Activated naive CD4-positive, alpha-beta T cell treated with anti-CD3 and anti-CD28 coated beads for 36 hours (primary cell): ENCODE measurements around the gene SEMA6D. TPM values are rescaled to one million over a fixed set of nuclear protein-coding genes. Genes with fewer than 3 reads are reported as not detected.

Experiments used
- CTCF ChIA-PET: fragments of 350-600 bp; sonication (Branson Sonifier 250); formaldehyde crosslinking; loops from one replicate; lab custom pipeline; 2021; ENCODE audit warnings: antibody characterized with exemption; lab: Charles Lee
- DNase-seq: peaks from one replicate; pipeline ENCODE4 v3.0.0-alpha.2; 2020
- H3K27ac Mint-ChIP-seq: one replicate; pipeline ENCODE4 v1.8.0; 2021; ENCODE audit warnings: mild to moderate bottlenecking, mixed read lengths
- H3K27me3 Mint-ChIP-seq: one replicate; pipeline ENCODE4 v1.8.0; 2021; ENCODE audit warnings: low read depth, mixed read lengths
- H3K36me3 Mint-ChIP-seq: one replicate; pipeline ENCODE4 v1.8.0; 2021; ENCODE audit warnings: low read depth, mixed read lengths
- H3K4me1 Mint-ChIP-seq: one replicate; pipeline ENCODE4 v1.8.0; 2021; ENCODE audit warnings: low read depth, mixed read lengths
- H3K4me3 Mint-ChIP-seq: one replicate; pipeline ENCODE4 v1.8.0; 2021; ENCODE audit warnings: mild to moderate bottlenecking, moderate library complexity, mixed read lengths
- H3K9me3 Mint-ChIP-seq: one replicate; pipeline ENCODE4 v1.8.0; 2021; ENCODE audit warnings: mixed read lengths
- intact Hi-C: fragments of 100-400 bp; cut with micrococcal nuclease; formaldehyde crosslinking; loops from one replicate; pipeline ENCODE4 v1.15.1; 2023
- total RNA-seq, 2 experiments: library from RNA; stranded (reverse); gene quantifications; one replicate each; pipeline ENCODE4 v1.2.3, GENCODE V29; 2021

SEMA6D gene
- total RNA-seq, 2 experiments from 2014 or later = not detected

DNA sequence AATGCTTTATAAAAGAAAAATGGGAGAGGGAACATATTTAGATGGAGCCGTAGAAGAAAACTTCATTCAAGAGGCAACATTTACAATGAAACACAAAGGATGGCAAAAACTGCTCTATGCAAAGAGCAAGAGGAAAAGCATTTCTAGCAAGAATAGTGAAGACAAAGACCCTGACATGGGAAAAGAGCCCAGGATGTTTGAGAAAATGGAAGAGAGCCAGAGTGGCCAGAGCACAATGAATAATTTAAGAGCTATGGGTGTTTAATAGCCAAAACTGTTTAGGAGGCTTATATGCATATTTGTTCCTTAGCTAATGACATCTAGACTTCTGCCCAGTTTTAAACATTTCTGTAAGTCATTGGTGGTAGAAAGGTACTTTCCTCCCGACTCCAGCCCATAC is 25.4 kb upstream of the SEMA6D start:
- CTCF ChIA-PET = no interaction called here
- intact Hi-C loops = no loop called here

GRCh38 chr15:47696351-47696750 is 21.0 kb upstream of the SEMA6D start:
- Mint-ChIP-seq H3K36me3 (no peaks in the 10 kb centered on the region), H3K27ac (no peak overlapping the region), H3K9me3 (no peaks in the 10 kb centered on the region), H3K4me3 (no peak overlapping the region), H3K4me1 (no peaks in the 10 kb centered on the region), H3K27me3 (no peaks in the 10 kb centered on the region)
- CTCF ChIA-PET = no interaction called here
- intact Hi-C loops = no loop called here
- no peak for DNase-seq

More for the DNA sequence above, 25.4 kb upstream of the SEMA6D start:
- Mint-ChIP-seq H3K9me3 (peaks cover 2% of the 10 kb centered on the region), H3K36me3 (no peaks in the 10 kb centered on the region), H3K4me1 (no peaks in the 10 kb centered on the region), H3K27me3 (peaks cover 2% of the 10 kb centered on the region), H3K4me3 (no peak overlapping the region), H3K27ac (no peak overlapping the region)
- no peak for DNase-seq

DNA sequence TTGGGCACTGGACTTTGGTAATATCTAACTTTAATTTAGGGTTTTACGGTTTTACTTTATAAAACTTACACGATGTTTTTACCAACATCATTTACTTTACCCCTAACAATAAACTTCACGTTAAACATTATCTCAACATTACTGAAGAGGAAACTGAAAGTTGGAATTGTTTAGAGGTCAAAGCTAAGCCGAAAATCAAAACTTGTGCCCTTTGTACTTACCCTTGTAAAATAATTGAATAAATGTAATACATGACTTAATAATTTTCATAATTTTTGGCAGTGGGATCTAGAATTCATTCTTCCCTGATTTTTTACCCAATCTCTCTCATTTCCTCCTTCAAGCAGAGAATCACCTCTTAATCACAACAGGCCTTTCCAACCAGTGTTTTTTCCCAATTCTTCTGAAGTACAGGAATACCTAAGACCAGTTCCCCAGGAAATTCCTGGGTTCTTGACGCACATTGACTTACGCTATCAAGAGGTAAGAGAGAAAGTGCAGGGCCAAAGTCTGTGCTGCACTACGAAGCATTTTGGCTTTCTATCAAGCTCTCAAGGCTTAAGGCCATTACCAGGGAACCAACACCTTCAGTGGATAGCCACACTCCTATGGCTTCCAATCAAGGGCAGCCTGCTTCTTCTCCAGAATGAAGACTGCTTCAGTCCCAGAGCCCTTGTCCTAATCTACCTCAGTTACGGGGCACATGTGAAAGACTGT is 11.9 kb upstream of the SEMA6D start:
- no peak for DNase-seq
- H3K27me3 Mint-ChIP-seq = peaks cover 6% of the 10 kb centered on the region
- CTCF ChIA-PET = no interaction called here
- H3K9me3 Mint-ChIP-seq = no peaks in the 10 kb centered on the region
- no peaks in the 10 kb centered on the region for H3K4me1 Mint-ChIP-seq
- no peak overlapping the region for H3K4me3 Mint-ChIP-seq
- no peaks in the 10 kb centered on the region for H3K36me3 Mint-ChIP-seq
- H3K27ac Mint-ChIP-seq = no peak overlapping the region
- intact Hi-C loops = no loop called here

DNA sequence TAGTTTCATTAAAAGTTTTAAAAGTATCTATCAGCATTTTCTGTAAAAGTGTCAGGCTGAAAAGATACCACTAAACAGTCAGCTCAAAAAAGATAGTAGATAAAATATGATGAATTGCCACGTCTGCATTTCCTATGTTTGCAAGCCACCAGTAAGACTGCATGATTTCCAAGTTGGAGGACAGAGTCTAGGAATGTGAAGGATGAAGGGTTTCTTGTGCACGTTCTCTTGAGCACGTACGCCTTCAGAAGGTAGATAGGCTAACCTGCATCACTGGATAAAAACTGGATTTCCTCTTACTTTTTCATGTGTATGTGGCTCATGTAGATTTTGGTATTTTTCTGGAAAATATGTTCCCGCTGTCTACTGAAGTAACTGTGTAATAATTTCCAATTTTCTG is 9.9 kb upstream of the SEMA6D start:
- Mint-ChIP-seq H3K4me3 (no peak overlapping the region), H3K27ac (no peak overlapping the region), H3K27me3 (peaks cover 6% of the 10 kb centered on the region), H3K4me1 (no peaks in the 10 kb centered on the region), H3K36me3 (no peaks in the 10 kb centered on the region), H3K9me3 (no peaks in the 10 kb centered on the region)
- CTCF ChIA-PET = no interaction called here
- no peak for DNase-seq
- intact Hi-C loops = no loop called here

DNA sequence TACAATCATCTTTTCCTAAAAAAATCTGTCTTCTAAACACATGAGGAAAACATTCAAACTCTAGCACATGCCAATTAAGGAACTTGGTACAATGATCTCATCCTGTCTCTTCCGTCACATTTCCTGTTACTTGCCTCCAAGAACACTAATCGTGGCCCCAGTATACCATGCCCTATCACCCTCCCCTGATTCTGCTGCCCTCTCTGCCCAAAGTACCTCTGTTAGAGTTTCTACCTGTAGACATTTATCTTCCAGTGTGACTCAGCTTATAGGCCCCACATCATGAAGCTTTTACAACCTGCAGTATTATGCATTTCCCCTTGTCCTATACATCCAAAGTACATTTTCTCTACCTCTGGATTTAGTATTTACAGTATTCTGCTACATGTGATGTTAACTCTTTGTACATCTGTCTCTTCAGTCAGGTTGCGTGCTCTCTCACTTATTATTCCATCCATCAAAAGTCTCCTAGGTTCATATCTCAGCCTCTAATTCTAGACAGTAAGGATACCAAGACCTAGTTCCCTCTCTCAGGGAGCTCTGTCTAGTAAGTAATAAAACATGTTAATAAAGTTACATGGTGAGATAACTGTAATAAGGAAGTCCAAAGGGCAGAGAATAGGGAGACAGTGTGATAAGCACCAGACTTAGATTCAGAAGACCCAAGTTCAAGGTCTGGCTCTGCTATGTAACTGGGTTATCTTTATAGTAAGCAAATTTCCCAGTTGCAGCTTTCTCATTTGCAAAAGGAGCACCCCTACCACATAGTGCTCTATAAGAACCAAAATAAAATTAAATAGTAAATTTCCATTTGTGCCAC is 8.9 kb upstream of the SEMA6D start:
- Mint-ChIP-seq H3K27ac (no peak overlapping the region), H3K4me1 (no peaks in the 10 kb centered on the region), H3K4me3 (no peak overlapping the region), H3K27me3 (peaks cover 6% of the 10 kb centered on the region), H3K9me3 (no peaks in the 10 kb centered on the region), H3K36me3 (no peaks in the 10 kb centered on the region)
- intact Hi-C loops = no loop called here
- CTCF ChIA-PET = no interaction called here
- DNase-seq = no peak

DNA sequence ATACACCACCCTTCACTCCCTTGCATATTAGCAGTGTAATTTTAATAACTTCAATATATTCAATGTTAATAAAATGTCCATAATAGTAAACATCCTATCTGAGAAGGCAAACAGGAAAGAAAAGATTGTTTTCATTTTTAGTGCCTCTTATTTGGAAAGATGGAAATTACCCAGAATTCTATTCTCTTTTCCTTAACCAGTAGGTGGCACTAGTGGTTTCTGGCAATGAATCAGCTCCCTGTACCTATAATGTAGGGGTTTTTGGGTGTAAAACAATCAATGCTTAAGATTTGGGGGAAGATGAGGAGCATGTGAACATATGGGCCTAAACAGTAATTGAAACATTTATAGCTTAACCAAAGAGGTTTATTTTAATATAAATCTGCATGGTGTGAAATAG is 5.7 kb upstream of the SEMA6D start:
- no peaks in the 10 kb centered on the region for H3K9me3 Mint-ChIP-seq
- H3K36me3 Mint-ChIP-seq = no peaks in the 10 kb centered on the region
- CTCF ChIA-PET = interaction anchor here (0.9 to 2.0 kb wide), 2 partner anchors 276 to 540 kb away, joined by 3 to 5 read pairs; no protein-coding TSS in a partner anchor
- H3K4me1 Mint-ChIP-seq = no peaks in the 10 kb centered on the region
- no peak for DNase-seq
- peaks cover 27% of the 10 kb centered on the region for H3K27me3 Mint-ChIP-seq
- no peak overlapping the region for H3K27ac Mint-ChIP-seq
- intact Hi-C loops = loop anchor here (2.0 to 5.0 kb wide), 2 partner anchors 276 to 539 kb away; no protein-coding TSS in a partner anchor
- no peak overlapping the region for H3K4me3 Mint-ChIP-seq

GRCh38 chr15:47715402-47715801 is 1.9 kb upstream of the SEMA6D start:
- peaks cover 46% of the 10 kb centered on the region for H3K27me3 Mint-ChIP-seq
- peaks cover 8% of the 10 kb centered on the region for H3K4me1 Mint-ChIP-seq
- no peaks in the 10 kb centered on the region for H3K9me3 Mint-ChIP-seq
- CTCF ChIA-PET = no interaction called here
- DNase-seq = no peak
- intact Hi-C loops = no loop called here
- H3K27ac Mint-ChIP-seq = no peak overlapping the region
- no peak overlapping the region for H3K4me3 Mint-ChIP-seq
- H3K36me3 Mint-ChIP-seq = no peaks in the 10 kb centered on the region

DNA sequence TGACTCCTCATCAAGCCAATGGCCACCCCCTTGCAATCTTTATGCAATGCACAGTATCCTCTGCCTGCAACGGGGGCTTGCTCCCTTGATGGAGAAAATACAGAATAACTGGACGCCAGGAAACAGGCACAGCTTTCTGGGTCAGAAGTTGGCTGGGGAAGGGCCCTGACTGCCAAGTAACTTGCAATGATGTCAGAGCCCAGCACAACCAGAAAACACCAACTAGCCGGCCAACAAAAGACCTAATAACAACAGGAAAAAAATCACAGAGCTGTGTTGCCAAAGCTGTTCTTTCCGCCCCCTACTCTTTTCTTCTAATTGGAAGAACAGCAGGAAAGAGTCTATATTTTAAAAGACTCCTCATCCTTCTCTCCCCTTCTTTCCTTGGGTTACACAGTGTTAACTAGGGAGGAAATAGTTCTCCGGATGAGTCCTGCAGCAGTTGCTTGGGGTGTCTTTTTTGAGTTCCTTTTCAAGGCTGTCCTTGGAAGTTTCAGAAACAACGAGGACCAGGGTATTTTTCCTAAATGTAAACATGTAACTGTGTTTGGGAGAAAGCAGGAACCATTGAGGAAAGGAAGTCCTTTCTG is 1.4 kb upstream of the SEMA6D start:
- Mint-ChIP-seq H3K36me3 (no peaks in the 10 kb centered on the region), H3K4me1 (peaks cover 8% of the 10 kb centered on the region), H3K27ac (no peak overlapping the region), H3K27me3 (peaks cover 49% of the 10 kb centered on the region), H3K4me3 (no peak overlapping the region), H3K9me3 (no peaks in the 10 kb centered on the region)
- CTCF ChIA-PET = no interaction called here
- intact Hi-C loops = no loop called here
- no peak for DNase-seq

- intact Hi-C loops = no loop called here
- Mint-ChIP-seq H3K9me3 (no peaks in the 10 kb centered on the region), H3K4me1 (peaks cover 8% of the 10 kb centered on the region), H3K27ac (no peak overlapping the region), H3K36me3 (no peaks in the 10 kb centered on the region), H3K27me3 (peaks cover 53% of the 10 kb centered on the region), H3K4me3 (no peak overlapping the region)
- CTCF ChIA-PET = no interaction called here
- no peak for DNase-seq
Observed at GRCh38 chr15:47716516-47716915, 789 bp upstream of the SEMA6D start.

DNA sequence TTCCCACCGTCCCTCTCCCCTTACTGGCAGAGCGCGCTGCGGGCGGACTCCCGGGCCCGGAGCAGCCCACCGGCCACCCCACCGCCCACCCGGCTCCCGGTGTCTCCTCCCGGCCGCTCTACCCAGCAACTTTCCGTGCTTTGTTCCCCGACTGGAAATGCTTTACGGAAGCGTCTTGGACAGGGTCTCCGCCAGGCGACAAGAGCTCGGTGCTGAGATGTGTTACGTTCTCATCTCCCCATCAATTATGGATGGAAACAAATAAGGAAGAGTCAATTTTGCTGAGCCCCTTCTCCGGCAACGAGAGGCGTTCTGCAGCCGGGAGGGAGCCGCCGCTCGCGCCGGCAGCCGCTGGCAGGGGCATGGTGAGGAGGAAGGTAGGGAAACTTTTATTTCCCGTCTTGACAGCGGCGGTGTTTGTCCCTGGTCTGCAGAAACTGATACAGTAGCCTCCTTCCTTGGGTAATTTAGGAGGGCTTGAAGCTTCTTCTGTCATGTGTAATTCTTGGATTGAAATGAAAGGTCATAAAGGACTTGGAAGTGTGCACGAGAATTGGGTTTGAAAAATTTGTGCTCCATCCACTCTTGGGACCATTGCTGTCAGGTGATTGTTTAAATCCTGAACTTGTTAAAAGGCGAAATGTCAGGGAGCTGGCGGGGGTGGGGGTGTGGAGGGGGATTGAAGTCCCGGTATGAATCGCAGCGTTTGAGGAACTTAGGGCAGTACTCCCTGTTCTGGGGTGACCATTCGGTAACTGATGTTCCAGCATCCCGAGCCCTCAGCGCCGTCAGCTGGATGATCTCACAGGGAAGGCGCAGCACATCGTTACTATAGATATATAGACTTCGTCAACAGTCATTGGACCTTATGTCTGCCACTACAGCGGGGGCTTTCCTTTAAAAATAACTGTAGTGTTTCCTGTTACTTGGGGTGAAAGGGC is 1.5 kb downstream of the SEMA6D start:
- CTCF ChIA-PET = interaction anchor here (0.7 kb wide), 1 partner anchor 174 kb away, joined by 4 read pairs; no protein-coding TSS in a partner anchor

DNA sequence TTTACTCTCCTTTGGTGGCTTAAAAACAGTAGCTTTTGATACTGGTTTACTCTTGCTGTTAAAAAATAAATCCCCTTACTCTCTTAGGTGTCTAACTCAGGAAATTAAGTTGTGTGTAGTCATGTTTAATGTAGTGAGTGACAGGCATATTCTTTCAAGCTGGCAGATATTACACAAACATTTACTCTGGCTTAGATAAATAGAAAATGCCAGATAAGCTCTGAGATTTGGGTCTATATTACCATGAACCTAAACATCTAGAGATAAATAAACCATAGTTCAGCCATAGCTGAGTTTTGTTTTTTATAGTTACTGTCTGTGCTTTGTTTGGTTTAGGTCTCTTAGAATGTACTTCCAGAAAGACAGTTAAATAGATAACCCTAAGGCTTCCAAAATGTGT is 2.4 kb downstream of the SEMA6D start:
- no peak for DNase-seq
- Mint-ChIP-seq H3K4me3 (no peak overlapping the region), H3K27ac (no peak overlapping the region), H3K27me3 (peaks cover 68% of the 10 kb centered on the region), H3K36me3 (no peaks in the 10 kb centered on the region), H3K9me3 (no peaks in the 10 kb centered on the region), H3K4me1 (peaks cover 8% of the 10 kb centered on the region)
- intact Hi-C loops = no loop called here
- CTCF ChIA-PET = no interaction called here

More for the DNA sequence above, 1.5 kb downstream of the SEMA6D start:
- peaks cover 8% of the 10 kb centered on the region for H3K4me1 Mint-ChIP-seq
- no peaks in the 10 kb centered on the region for H3K9me3 Mint-ChIP-seq
- no peak overlapping the region for H3K4me3 Mint-ChIP-seq
- H3K36me3 Mint-ChIP-seq = no peaks in the 10 kb centered on the region
- peaks cover 70% of the 10 kb centered on the region for H3K27me3 Mint-ChIP-seq
- no peak for DNase-seq
- H3K27ac Mint-ChIP-seq = no peak overlapping the region
- intact Hi-C loops = no loop called here

GRCh38 chr15:47720555-47720954 is 3.2 kb downstream of the SEMA6D start:
- CTCF ChIA-PET = no interaction called here
- peaks cover 8% of the 10 kb centered on the region for H3K4me1 Mint-ChIP-seq
- intact Hi-C loops = no loop called here

More at GRCh38 chr15:47720555-47720954, 3.2 kb downstream of the SEMA6D start:
- no peak overlapping the region for H3K4me3 Mint-ChIP-seq
- H3K36me3 Mint-ChIP-seq = no peaks in the 10 kb centered on the region
- H3K27ac Mint-ChIP-seq = no peak overlapping the region
- DNase-seq = no peak
- H3K9me3 Mint-ChIP-seq = no peaks in the 10 kb centered on the region
- peaks cover 61% of the 10 kb centered on the region for H3K27me3 Mint-ChIP-seq
